ENCODE measurements around the gene ZNF211.

- TF ChIP-seq CTCF (IDR thresholded peaks at IDR 0.05) (no peak), POLR2A (IDR thresholded peaks at IDR 0.05) (no peak)
Measured at GRCh38 chr19:57587529-57587928, 45.4 kb upstream of the ZNF211 start.

Data from thyroid gland (tissue), 4 donors.